PC-3 (cell line): ENCODE data around the gene TBC1D16.

ENCODE experiments used
- CTCF ChIP-seq: fragments of 300-600 bp; sonication (generic); conservative IDR thresholded peaks from 2 replicates; pipeline ENCODE4 v1.5.1; 2017; ENCODE audit warnings: antibody characterized with exemption, low read depth, mild to moderate bottlenecking, low read length
- EZH2 ChIP-seq: fragments of 300-600 bp; sonication (generic); IDR thresholded peaks from one replicate; pipeline ENCODE4 v1.6.1; 2017; ENCODE audit warnings: antibody characterized with exemption, mild to moderate bottlenecking, low read length; ENCODE audit not compliant: unreplicated experiment

- TF ChIP-seq CTCF (no peak), EZH2 (no peak)
These were observed 45.9 kb upstream of the TBC1D16 start for GRCh38 chr17:80081596-80081995.
